Right ventricle myocardium inferior (tissue), 1 donor: ENCODE measurements around the gene PLOD3. TPM values are rescaled to one million over a fixed set of nuclear protein-coding genes. Genes with fewer than 3 reads are reported as not detected.

ENCODE experiments used
- ATAC-seq: fragments of 200-7000 bp; cut with Tn5 transposase; one replicate; pipeline ENCODE4 v1.9.1; 2020; ENCODE audit warnings: mild to moderate bottlenecking, moderate library complexity
- DNase-seq: peaks from one replicate; pipeline ENCODE4 v3.0.0; 2021; ENCODE audit errors: missing footprints
- intact Hi-C: fragments of 100-400 bp; cut with DNase I; formaldehyde crosslinking; loops from one replicate; pipeline ENCODE4 v1.11.0; 2022
- total RNA-seq: library from RNA; stranded (reverse); fragmentation: NEBNext Ultra II Directional; extraction: Animal tissue kit (Norgen Biotek cat#: 25700); gene quantifications from one replicate; pipeline ENCODE4 v1.2.1, GENCODE V29; 2021
- donor health status: DM: no; HTN: yes; CAD: no; lungs with severe emphysema.

Gene PLOD3
- total RNA-seq, 1 donor from 2014 or later, result 41.7 TPM

GRCh38 chr7:101240226-101241014 is 23.0 kb upstream of the PLOD3 start:
- ATAC-seq, result no peak
- intact Hi-C loops, result no loop called here
- DNase-seq, result no peak

GRCh38 chr7:101239951-101240220 is 22.5 kb upstream of the PLOD3 start:
- ATAC-seq (no peak), DNase-seq (no peak)
- intact Hi-C loops, result no loop called here

- DNase-seq (no peak), ATAC-seq (no peak)
- intact Hi-C loops, result no loop called here
Measured at GRCh38 chr7:101239191-101239950, 22.0 kb upstream of the PLOD3 start.

GRCh38 chr7:101238226-101239182 is 21.1 kb upstream of the PLOD3 start:
- DNase-seq (no peak), ATAC-seq (peak; percentile 4)
- intact Hi-C loops, result no loop called here

DNA sequence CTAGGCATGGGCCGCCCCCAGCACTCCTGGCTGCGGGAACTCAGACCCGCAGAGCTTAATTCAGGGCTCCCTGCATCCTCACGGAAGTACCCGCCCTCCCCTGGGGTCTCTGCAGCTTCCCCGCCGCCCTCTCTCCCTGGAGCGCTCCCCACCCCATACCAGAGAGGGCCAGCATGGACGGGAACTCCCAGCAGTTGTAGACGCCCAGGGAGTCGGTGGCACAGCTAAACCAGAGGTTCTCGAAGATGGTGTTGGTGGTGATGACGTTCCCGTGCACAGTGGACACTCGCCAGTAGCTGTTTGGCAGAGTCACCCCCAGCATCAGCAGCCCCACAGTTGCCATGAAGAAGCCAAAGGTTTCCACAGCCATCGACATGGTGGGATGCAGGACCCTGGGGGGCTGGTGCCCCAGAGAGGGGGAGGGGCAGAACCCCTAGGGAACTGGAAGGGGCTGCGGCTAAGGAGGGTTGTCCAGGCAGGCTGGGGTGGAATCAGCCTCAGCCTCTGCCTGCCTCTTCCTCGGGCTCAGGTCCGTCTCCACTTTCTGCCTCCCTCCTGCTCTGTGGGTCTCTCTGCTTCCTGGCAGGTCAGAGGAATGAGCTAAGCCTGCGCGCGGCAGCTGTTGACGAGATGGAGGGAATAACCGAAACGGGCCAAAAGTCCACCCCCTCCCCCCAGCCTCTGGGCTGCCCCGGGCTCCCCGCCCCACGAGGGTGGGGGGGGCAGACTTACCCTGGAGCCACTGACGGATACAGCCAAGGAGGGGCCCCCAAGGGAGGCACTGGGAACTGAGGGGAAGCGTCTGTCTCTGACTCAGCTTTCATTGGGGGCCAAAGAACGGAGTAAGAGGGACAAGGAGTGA is 20.1 kb upstream of the PLOD3 start, which contains the start of gene CLDN15:
TSS of gene CLDN15 (minus strand) at position 597 of the 862 bp plus-strand sequence. CDS start at position 376, 221 bp downstream.
- intact Hi-C loops, result no loop called here
- ATAC-seq, result peak; percentile 84
- peak; percentile 88 for DNase-seq

DNA sequence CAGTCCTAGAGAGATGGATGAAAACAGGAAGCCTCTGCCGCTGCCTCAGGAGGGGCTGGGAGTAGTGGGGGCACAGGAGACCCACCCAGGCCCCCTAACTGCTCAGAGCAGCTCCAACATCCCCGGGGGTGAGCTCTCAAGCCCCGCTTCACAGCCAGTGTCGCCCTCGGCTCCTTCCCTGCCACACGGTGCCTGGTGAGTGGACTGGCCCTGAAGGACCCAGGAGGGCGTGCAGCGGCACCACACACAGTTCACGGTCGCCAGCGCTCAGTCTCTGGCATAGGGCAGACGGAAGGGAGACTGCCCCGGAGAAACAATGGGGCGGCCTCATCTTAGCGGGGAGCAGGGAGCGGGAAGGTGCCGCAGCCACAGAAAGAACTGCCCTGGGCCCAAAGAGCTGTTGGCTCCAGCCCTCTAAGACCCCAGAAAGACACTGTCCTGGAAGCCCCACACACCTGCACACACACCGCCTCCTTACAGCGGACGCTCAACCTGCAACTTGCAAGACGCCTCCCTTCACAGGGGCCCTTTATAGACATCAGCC is 19.0 kb upstream of the PLOD3 start:
- ATAC-seq (no peak), DNase-seq (no peak)
- intact Hi-C loops, result no loop called here

- ATAC-seq (no peak), DNase-seq (no peak)
- intact Hi-C loops, result no loop called here
Measured at GRCh38 chr7:101235522-101235921, 18.1 kb upstream of the PLOD3 start.

- DNase-seq (no peak), ATAC-seq (no peak)
- intact Hi-C loops, result no loop called here
Measured at GRCh38 chr7:101235050-101235449, 17.7 kb upstream of the PLOD3 start.

DNA sequence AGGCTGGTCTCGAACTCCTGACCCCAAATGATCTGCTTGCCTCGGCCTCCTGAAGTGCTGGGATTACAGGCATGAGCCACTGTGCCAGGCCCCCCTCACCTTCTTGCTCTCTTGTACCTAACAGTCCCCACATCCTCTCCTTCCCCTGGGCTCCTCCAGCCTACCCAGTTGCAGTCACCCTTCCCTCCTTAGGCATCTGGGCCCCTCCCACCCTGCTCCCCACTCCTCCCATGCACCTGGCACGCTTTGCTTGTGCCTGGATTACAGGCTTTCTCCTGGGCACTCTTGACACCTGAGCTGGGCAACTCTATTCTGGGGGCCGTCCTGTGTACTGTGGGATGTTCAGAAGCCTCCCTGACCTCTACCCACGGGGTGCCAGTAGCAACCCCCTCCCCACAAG is 17.3 kb upstream of the PLOD3 start:
- ATAC-seq (no peak), DNase-seq (no peak)
- intact Hi-C loops, result no loop called here

DNA sequence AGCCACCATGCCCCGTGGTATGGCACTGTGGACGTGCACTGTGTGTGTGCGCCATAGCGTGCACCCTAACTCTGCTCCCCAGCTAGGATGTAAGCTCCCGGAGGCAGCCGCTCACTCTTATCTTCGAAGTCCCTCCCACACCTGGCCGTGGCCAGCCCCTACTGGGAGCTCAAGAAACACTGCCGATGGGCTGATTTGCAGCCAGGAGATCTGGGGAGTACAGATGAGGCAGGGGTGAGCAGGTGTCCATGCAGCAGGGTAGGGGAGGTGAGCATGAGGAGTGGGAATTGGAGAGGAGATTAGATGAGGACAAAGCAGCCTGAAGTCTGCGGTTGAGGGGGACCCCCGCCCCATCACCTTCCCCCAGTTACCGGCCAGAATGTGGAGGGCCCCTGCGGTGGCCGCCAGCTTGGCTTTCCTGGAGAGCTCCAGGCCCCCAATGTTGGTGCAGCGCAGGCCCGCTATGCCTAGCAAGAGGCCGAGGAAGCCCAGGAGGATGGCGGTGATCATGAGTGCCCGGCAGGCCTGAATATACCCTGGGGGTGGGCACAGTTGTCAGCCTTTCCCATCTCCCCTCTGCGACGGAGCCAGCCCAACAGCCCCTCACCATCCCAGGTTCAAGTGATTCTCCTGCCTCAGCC is 16.6 kb upstream of the PLOD3 start:
- intact Hi-C loops, result no loop called here
- ATAC-seq (no peak), DNase-seq (no peak)

DNA sequence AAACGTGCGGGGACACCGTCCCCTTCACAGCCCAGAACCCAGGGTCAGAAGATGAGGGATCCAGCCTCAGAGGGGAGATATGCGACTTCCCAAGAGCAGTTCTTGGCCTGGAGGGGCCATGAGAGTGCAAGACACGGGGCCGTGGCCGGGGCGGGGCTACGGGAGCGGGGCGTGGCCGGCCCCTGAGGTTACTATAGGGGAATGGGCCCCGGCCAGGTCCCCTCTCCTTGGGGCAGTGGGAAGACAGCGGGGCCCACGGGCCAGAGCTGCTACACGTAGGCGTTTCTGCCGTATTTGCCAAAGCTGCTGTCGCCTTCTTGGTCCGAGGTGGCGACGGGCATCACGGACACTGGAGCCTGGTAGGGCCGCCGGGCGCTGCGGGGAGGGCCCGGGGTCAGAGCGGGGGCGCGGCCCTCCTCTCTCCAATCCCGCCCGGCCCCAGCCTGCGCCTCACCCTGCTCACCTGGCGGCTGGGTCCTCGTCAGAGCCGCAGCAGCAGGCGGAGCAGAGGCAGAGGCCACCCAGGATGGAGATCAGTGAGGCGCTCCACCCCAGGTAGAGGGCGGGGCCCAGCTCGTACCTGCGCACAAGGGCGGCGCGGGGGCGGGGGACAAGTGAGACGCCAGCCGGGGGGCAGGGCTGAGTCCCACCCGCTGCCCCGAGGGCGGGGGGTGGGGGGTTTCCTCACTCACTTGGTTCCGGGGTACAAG is 14.9 kb upstream of the PLOD3 start:
- intact Hi-C loops, result no loop called here
- no peak for ATAC-seq
- no peak for DNase-seq

DNA sequence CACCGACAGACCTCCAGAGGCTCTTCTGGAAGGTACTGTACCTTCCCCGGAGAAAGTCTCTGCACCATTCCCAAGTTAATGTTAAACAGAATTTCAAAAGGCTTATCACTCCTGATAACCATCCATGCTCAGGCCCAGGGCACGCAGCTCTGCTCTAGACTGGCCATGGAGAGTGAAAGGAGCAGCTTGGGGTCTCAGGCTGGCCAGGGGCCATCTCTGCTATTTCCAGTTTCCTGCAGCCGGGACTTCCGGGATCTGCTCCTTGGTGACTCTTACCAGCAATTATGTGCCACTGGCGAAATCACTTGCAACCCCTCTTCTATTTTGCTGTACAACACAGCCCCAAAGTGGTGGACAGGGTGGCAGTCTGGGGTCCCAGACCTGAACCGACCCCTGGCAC is 14.3 kb upstream of the PLOD3 start:
- DNase-seq (no peak), ATAC-seq (no peak)
- intact Hi-C loops, result no loop called here

- no peak for ATAC-seq
- DNase-seq, result no peak
- intact Hi-C loops, result no loop called here
Measured at GRCh38 chr7:101226721-101227120, 9.3 kb upstream of the PLOD3 start.

DNA sequence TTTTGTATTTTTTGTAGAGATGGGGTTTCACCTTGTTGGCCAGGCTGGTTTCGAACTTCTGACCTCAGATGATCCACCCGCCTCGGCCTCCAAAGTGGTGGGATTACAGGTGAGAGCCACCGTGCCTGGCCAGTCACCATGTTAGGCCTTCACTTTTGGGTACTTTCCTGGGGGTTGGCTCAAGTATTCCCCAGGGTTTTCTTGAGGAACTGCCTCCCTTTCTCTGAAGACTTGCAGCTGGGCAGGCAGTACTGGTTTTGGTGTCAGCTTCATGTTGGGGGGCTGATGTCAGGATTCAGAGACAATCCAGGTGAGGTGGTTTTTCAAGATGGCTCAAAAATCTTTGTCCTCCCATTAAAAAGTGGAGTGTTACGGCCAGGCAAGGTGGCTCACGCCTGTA is 8.3 kb upstream of the PLOD3 start:
- intact Hi-C loops, result no loop called here
- DNase-seq, result no peak
- no peak for ATAC-seq

DNA sequence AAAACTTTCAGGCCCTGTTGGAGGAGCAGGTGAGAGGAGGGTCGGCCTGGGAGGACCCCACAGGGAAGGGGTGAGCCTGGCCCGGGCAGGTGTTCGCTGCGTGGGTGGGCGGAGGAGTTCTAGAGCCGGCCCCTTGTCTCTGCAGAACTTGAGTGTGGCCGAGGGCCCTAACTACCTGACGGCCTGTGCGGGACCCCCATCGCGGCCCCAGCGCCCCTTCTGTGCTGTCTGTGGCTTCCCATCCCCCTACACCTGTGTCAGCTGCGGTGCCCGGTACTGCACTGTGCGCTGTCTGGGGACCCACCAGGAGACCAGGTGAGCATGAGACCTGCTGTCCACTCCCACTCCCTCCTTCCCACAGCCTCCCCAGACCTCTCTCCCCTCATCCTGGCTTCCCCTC is 6.1 kb upstream of the PLOD3 start:
- peak; percentile 20 for ATAC-seq
- intact Hi-C loops, result no loop called here
- no peak for DNase-seq

DNA sequence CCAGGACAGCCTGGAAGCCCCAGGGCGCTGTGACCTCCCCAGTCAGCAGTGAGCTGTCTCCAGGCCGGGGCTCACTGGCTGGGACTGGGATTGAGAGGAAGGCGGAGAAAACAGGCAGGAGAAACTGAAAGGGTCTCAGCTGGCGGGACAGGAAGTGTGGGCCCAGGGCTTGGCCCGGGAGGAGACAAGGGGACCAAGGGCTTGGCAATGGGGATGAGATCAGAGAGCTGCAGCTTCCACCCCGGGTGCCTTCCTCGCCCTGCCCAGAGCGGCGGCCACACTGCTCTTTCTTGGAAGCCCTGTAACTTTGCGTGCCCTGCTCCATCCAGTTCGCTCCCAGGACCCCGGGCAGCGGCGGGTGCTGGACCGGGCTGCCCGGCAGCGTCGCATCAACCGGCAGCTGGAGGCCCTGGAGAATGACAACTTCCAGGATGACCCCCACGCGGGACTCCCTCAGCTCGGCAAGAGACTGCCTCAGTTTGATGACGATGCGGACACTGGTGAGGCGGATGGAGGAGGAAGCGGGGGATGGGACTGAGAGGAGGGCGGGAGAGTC is 5.0 kb upstream of the PLOD3 start:
- ATAC-seq, result no peak
- DNase-seq, result no peak
- intact Hi-C loops, result no loop called here

GRCh38 chr7:101220295-101220694 is 2.9 kb upstream of the PLOD3 start:
- DNase-seq, result no peak
- no peak for ATAC-seq
- intact Hi-C loops, result no loop called here
